IPS-11a (cell line): ENCODE data around the gene SCYL1.

Source experiments
- H3K4me3 ChIP-seq: one replicate; pipeline ENCODE4 v1.5.1; 2013; ENCODE audit warnings: low read depth, low read length, control low read depth

Gene SCYL1

GRCh38 chr11:65578667-65579066 is 53.8 kb downstream of the SCYL1 start:
- no peak overlapping the region for H3K4me3 ChIP-seq

- H3K4me3 ChIP-seq, result no peak overlapping the region
Measured at GRCh38 chr11:65579291-65579690, 54.4 kb downstream of the SCYL1 start.

GRCh38 chr11:65580031-65580692 is 55.3 kb downstream of the SCYL1 start:
- no peak overlapping the region for H3K4me3 ChIP-seq

- no peak overlapping the region for H3K4me3 ChIP-seq
Measured at GRCh38 chr11:65580756-65581155, 55.9 kb downstream of the SCYL1 start.

GRCh38 chr11:65581928-65582327 is 57.0 kb downstream of the SCYL1 start:
- H3K4me3 ChIP-seq, result no peak overlapping the region

GRCh38 chr11:65583589-65583988 is 58.7 kb downstream of the SCYL1 start:
- H3K4me3 ChIP-seq, result no peak overlapping the region

- H3K4me3 ChIP-seq, result no peak overlapping the region
Measured at GRCh38 chr11:65584106-65584505, 59.2 kb downstream of the SCYL1 start.

GRCh38 chr11:65584723-65585171 is 59.9 kb downstream of the SCYL1 start:
- no peak overlapping the region for H3K4me3 ChIP-seq

- H3K4me3 ChIP-seq, result no peak overlapping the region
Measured at GRCh38 chr11:65585396-65586246, 60.7 kb downstream of the SCYL1 start.

- no peak overlapping the region for H3K4me3 ChIP-seq
Measured at GRCh38 chr11:65586247-65586630, 61.4 kb downstream of the SCYL1 start.

- no peak overlapping the region for H3K4me3 ChIP-seq
Measured at GRCh38 chr11:65586676-65587075, 61.8 kb downstream of the SCYL1 start.
